Measurements from ENCODE around the gene CSNK2B.

DNA sequence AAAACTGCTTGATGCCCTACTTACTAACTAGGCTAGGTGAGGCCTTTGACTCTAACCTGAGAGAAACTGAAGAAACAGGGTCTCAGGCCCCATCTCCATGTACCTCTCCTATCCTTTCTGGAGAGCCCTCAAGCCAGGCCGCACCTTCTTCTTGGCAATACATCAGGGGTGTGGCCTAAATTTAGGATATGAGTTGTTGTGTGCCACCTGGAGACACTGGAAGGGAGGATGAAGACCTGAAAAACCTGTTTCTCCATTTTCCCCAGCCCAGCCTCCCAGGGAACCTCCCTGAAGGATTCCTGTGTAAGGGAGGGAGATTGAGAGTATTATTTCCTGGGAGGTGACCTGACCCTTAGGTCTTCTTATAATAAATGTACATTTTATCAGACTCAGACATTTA, 52.4 kb downstream of the CSNK2B start:
- TF ChIP-seq, protein P1, sequence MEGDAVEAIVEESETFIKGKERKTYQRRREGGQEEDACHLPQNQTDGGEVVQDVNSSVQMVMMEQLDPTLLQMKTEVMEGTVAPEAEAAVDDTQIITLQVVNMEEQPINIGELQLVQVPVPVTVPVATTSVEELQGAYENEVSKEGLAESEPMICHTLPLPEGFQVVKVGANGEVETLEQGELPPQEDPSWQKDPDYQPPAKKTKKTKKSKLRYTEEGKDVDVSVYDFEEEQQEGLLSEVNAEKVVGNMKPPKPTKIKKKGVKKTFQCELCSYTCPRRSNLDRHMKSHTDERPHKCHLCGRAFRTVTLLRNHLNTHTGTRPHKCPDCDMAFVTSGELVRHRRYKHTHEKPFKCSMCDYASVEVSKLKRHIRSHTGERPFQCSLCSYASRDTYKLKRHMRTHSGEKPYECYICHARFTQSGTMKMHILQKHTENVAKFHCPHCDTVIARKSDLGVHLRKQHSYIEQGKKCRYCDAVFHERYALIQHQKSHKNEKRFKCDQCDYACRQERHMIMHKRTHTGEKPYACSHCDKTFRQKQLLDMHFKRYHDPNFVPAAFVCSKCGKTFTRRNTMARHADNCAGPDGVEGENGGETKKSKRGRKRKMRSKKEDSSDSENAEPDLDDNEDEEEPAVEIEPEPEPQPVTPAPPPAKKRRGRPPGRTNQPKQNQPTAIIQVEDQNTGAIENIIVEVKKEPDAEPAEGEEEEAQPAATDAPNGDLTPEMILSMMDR (conservative IDR thresholded peaks at IDR 0.05), result no peak
- TF ChIP-seq EZH2 (IDR thresholded peaks at IDR 0.05; ENCODE audit: low read depth), result no peak
